ENCODE measurements around the gene SLX4IP. TPM values are rescaled to one million over a fixed set of nuclear protein-coding genes. Genes with fewer than 3 reads are reported as not detected.

Gene SLX4IP
- total and polyA plus RNA-seq, 2 of the 13 experiments (the other 11 are each of a cell fraction or from before 2014, with no cell fraction given) = 3.6 to 7.3 TPM

DNA sequence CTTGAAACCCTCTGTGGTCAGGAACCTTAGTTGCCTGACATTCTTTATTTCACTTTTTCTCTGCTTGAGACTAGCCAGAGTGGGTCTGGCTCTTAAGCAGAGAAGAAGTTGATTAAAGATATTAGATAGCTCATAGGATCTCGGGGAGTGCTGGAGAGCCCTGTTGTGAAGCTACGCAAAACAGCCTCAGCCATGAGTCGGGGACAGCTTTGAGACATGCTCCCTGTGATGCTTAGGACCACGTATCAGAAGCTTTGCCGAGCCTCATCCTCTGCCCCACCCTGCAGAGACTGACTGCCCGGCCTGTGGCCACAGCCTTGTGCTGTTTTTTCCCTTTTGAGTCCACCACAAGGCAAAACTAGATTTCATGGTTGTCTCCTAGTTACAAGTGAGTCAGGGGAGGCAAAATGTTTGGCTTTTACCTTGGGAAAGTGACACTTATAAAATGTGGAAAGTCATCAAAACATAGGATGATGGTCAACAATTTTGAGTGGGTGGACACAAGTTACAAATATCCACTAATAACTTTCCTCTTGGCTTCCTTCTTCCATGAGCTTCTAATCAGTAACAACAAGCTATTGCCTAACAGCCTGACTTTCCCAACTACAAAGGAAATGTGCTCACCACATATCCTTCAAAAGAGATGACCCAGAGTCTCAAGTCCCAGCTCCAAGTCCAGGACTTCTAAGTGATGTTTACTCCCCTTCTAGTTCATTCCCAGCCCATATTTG lies 130.3 kb downstream of the SLX4IP start (continued):
- TF ChIP-seq, protein P1, sequence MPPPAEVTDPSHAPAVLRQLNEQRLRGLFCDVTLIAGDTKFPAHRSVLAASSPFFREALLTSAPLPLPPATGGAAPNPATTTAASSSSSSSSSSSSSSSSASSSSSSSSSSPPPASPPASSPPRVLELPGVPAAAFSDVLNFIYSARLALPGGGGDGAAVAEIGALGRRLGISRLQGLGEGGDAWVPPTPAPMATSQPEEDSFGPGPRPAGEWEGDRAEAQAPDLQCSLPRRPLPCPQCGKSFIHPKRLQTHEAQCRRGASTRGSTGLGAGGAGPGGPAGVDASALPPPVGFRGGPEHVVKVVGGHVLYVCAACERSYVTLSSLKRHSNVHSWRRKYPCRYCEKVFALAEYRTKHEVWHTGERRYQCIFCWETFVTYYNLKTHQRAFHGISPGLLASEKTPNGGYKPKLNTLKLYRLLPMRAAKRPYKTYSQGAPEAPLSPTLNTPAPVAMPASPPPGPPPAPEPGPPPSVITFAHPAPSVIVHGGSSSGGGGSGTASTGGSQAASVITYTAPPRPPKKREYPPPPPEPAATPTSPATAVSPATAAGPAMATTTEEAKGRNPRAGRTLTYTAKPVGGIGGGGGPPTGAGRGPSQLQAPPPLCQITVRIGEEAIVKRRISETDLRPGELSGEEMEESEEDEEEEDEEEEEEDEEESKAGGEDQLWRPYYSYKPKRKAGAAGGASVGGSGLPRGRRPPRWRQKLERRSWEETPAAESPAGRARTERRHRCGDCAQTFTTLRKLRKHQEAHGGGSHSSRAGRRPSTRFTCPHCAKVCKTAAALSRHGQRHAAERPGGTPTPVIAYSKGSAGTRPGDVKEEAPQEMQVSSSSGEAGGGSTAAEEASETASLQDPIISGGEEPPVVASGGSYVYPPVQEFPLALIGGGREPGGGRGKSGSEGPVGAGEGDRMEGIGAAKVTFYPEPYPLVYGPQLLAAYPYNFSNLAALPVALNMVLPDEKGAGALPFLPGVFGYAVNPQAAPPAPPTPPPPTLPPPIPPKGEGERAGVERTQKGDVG (CRISPR knock-in tag; IDR thresholded peaks at IDR 0.05; ENCODE audit: borderline replicate concordance) = peak; percentile 61; the same call in 1 of the 2 replicates
- TF ChIP-seq, protein P2, sequence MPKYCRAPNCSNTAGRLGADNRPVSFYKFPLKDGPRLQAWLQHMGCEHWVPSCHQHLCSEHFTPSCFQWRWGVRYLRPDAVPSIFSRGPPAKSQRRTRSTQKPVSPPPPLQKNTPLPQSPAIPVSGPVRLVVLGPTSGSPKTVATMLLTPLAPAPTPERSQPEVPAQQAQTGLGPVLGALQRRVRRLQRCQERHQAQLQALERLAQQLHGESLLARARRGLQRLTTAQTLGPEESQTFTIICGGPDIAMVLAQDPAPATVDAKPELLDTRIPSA (CRISPR knock-in tag; IDR thresholded peaks at IDR 0.05; ENCODE audit: borderline replicate concordance) = no peak
- TF ChIP-seq, protein P3, sequence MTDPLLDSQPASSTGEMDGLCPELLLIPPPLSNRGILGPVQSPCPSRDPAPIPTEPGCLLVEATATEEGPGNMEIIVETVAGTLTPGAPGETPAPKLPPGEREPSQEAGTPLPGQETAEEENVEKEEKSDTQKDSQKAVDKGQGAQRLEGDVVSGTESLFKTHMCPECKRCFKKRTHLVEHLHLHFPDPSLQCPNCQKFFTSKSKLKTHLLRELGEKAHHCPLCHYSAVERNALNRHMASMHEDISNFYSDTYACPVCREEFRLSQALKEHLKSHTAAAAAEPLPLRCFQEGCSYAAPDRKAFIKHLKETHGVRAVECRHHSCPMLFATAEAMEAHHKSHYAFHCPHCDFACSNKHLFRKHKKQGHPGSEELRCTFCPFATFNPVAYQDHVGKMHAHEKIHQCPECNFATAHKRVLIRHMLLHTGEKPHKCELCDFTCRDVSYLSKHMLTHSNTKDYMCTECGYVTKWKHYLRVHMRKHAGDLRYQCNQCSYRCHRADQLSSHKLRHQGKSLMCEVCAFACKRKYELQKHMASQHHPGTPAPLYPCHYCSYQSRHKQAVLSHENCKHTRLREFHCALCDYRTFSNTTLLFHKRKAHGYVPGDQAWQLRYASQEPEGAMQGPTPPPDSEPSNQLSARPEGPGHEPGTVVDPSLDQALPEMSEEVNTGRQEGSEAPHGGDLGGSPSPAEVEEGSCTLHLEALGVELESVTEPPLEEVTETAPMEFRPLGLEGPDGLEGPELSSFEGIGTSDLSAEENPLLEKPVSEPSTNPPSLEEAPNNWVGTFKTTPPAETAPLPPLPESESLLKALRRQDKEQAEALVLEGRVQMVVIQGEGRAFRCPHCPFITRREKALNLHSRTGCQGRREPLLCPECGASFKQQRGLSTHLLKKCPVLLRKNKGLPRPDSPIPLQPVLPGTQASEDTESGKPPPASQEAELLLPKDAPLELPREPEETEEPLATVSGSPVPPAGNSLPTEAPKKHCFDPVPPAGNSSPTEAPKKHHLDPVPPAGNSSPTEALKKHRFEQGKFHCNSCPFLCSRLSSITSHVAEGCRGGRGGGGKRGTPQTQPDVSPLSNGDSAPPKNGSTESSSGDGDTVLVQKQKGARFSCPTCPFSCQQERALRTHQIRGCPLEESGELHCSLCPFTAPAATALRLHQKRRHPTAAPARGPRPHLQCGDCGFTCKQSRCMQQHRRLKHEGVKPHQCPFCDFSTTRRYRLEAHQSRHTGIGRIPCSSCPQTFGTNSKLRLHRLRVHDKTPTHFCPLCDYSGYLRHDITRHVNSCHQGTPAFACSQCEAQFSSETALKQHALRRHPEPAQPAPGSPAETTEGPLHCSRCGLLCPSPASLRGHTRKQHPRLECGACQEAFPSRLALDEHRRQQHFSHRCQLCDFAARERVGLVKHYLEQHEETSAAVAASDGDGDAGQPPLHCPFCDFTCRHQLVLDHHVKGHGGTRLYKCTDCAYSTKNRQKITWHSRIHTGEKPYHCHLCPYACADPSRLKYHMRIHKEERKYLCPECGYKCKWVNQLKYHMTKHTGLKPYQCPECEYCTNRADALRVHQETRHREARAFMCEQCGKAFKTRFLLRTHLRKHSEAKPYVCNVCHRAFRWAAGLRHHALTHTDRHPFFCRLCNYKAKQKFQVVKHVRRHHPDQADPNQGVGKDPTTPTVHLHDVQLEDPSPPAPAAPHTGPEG (CRISPR knock-in tag; IDR thresholded peaks at IDR 0.05) = no peak
- TF ChIP-seq ZNF225 (CRISPR knock-in tag; IDR thresholded peaks at IDR 0.05) (no peak), KDM5B (CRISPR knock-in tag; IDR thresholded peaks at IDR 0.05; ENCODE audit: borderline replicate concordance) (no peak; the same call in 1 of the 2 replicates), ONECUT2 (CRISPR knock-in tag; IDR thresholded peaks at IDR 0.05) (no peak), RBFOX2 (IDR thresholded peaks at IDR 0.05; ENCODE audit: low read depth, low read length) (peak; percentile 19; the same call in 1 of the 2 replicates), RFX5 (IDR thresholded peaks at IDR 0.05; ENCODE audit: low read depth, low read length) (peak; percentile 95), SOX5 (CRISPR knock-in tag; IDR thresholded peaks at IDR 0.05; ENCODE audit: borderline replicate concordance) (peak; percentile 96), ZNF792 (CRISPR knock-in tag; IDR thresholded peaks at IDR 0.05) (peak; percentile 96), CHD2 (IDR thresholded peaks at IDR 0.05; ENCODE audit: low read depth, low read length) (no peak), YY1 (IDR thresholded peaks at IDR 0.05; ENCODE audit: insufficient read depth, insufficient replicate concordance, low read depth, low read length) (no peak), ELF1 (CRISPR knock-in tag; IDR thresholded peaks at IDR 0.05) (peak; percentile 67), SNAPC2 (CRISPR knock-in tag; IDR thresholded peaks at IDR 0.05) (no peak)
- TF ChIP-seq, protein P4, sequence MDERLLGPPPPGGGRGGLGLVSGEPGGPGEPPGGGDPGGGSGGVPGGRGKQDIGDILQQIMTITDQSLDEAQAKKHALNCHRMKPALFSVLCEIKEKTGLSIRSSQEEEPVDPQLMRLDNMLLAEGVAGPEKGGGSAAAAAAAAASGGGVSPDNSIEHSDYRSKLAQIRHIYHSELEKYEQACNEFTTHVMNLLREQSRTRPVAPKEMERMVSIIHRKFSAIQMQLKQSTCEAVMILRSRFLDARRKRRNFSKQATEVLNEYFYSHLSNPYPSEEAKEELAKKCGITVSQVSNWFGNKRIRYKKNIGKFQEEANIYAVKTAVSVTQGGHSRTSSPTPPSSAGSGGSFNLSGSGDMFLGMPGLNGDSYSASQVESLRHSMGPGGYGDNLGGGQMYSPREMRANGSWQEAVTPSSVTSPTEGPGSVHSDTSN (CRISPR knock-in tag; IDR thresholded peaks at IDR 0.05) = no peak
- TF ChIP-seq, protein P5, sequence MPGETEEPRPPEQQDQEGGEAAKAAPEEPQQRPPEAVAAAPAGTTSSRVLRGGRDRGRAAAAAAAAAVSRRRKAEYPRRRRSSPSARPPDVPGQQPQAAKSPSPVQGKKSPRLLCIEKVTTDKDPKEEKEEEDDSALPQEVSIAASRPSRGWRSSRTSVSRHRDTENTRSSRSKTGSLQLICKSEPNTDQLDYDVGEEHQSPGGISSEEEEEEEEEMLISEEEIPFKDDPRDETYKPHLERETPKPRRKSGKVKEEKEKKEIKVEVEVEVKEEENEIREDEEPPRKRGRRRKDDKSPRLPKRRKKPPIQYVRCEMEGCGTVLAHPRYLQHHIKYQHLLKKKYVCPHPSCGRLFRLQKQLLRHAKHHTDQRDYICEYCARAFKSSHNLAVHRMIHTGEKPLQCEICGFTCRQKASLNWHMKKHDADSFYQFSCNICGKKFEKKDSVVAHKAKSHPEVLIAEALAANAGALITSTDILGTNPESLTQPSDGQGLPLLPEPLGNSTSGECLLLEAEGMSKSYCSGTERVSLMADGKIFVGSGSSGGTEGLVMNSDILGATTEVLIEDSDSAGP (CRISPR knock-in tag; IDR thresholded peaks at IDR 0.05; ENCODE audit: borderline replicate concordance) = no peak
